ENCODE measurements around the gene DNLZ. TPM values are rescaled to one million over a fixed set of nuclear protein-coding genes. Genes with fewer than 3 reads are reported as not detected.

Gene DNLZ
- total RNA-seq, 1 experiment from 2014 or later, result 26.5 TPM

GRCh38 chr9:136353757-136354488 is 9.6 kb downstream of the DNLZ start:
- Histone ChIP-seq H3K27ac (ENCODE audit: low read length) (peak overlapping the region; percentile 34), H3K4me3 (ENCODE audit: low read depth in 2 of 2, low read length in 2 of 2) (no peak overlapping the region), H3K4me1 (ENCODE audit: control insufficient read depth, insufficient read depth, low read length) (peaks cover 19% of the 10 kb centered on the region), H3K9me3 (ENCODE audit: control insufficient read depth, insufficient read depth, low read depth, low read length) (no peaks in the 10 kb centered on the region), H3K36me3 (ENCODE audit: control insufficient read depth, insufficient read depth, low read length) (no peaks in the 10 kb centered on the region), H3K27me3 (ENCODE audit: control insufficient read depth, insufficient read depth, low read length) (no peaks in the 10 kb centered on the region)
- in situ Hi-C loops (cut with HindIII; ENCODE audit: low pct_unique_long_range_greater_than_20kb, low sequenced_read_pairs), result no loop called here
- POLR2A ChIA-PET, result no interaction called here
- DNase-seq (ENCODE audit: low read depth, low spot score) (no peak), ATAC-seq (peak; percentile 19)
- intact Hi-C loops (cut with micrococcal nuclease; ENCODE audit: unreplicated experiment), result no loop called here
- BruUV-seq (replicated peaks), result no TSS peak
- TF ChIP-seq TCF7L2 (IDR thresholded peaks at IDR 0.05; ENCODE audit: low read depth, low read length) (no peak), POLR2AphosphoS5 (IDR thresholded peaks at IDR 0.05; ENCODE audit: low read depth, low read length) (no peak), REST (IDR thresholded peaks at IDR 0.05; ENCODE audit: insufficient read depth in 1 of 2, low read depth in 2 of 2, low read length in 1 of 2) (no peak), CTCF (IDR thresholded peaks at IDR 0.05) (no peak), SIN3A (IDR thresholded peaks at IDR 0.05; ENCODE audit: borderline replicate concordance, insufficient read depth, low read depth, low read length) (no peak)
- CTCF ChIA-PET, result interaction anchor here (0.6 kb wide), 1 partner anchor 12 kb away, joined by 3 read pairs; no protein-coding TSS in a partner anchor

GRCh38 chr9:136353088-136353487 is 10.5 kb downstream of the DNLZ start:
- no peak overlapping the region for H3K4me3 ChIP-seq (ENCODE audit: low read depth in 2 of 2, low read length in 2 of 2)
- no peak overlapping the region for H3K27ac ChIP-seq (ENCODE audit: low read length)
- intact Hi-C loops (cut with micrococcal nuclease; ENCODE audit: unreplicated experiment) (no loop called here), in situ Hi-C loops (cut with HindIII; ENCODE audit: low pct_unique_long_range_greater_than_20kb, low sequenced_read_pairs) (no loop called here)
- no peak for DNase-seq (ENCODE audit: low read depth, low spot score)
- peaks cover 19% of the 10 kb centered on the region for H3K4me1 ChIP-seq (ENCODE audit: control insufficient read depth, insufficient read depth, low read length)
- POLR2A ChIA-PET, result no interaction called here
- ATAC-seq, result no peak
- H3K9me3 ChIP-seq (ENCODE audit: control insufficient read depth, insufficient read depth, low read depth, low read length), result no peaks in the 10 kb centered on the region
- H3K27me3 ChIP-seq (ENCODE audit: control insufficient read depth, insufficient read depth, low read length), result no peaks in the 10 kb centered on the region
- no TSS peak for BruUV-seq (replicated peaks)
- H3K36me3 ChIP-seq (ENCODE audit: control insufficient read depth, insufficient read depth, low read length), result no peaks in the 10 kb centered on the region
- TF ChIP-seq POLR2AphosphoS5 (IDR thresholded peaks at IDR 0.05; ENCODE audit: low read depth, low read length), result no peak
- no peak for TF ChIP-seq TCF7L2 (IDR thresholded peaks at IDR 0.05; ENCODE audit: low read depth, low read length)
- TF ChIP-seq SIN3A (IDR thresholded peaks at IDR 0.05; ENCODE audit: borderline replicate concordance, insufficient read depth, low read depth, low read length), result no peak
- TF ChIP-seq REST (IDR thresholded peaks at IDR 0.05; ENCODE audit: insufficient read depth in 1 of 2, low read depth in 2 of 2, low read length in 1 of 2), result no peak
- no peak for TF ChIP-seq CTCF (IDR thresholded peaks at IDR 0.05)
- CTCF ChIA-PET, result no interaction called here
